ENCODE measurements around the gene EIF4E1B.

EIF4E1B gene

GRCh38 chr5:176648474-176649194 is 18.2 kb downstream of the EIF4E1B start:
- Histone ChIP-seq H3K36me3 (ENCODE audit: control insufficient read depth in 1 of 2, insufficient read depth in 2 of 2, low read length in 2 of 2) (peaks cover 4 to 6% of the 10 kb centered on the region in 2 experiments), H2BK120ac (ENCODE audit: insufficient read depth, low read length, poor library complexity) (no peak overlapping the region), H3K4me3 (ENCODE audit: low read depth, low read length) (no peak overlapping the region), H3K9me3 (ENCODE audit: insufficient read depth, low read depth, low read length) (no peaks in the 10 kb centered on the region), H3K27ac (ENCODE audit: low read depth, low read length) (no peak overlapping the region), H4K91ac (ENCODE audit: low read depth, low read length) (no peak overlapping the region), H3K9ac (ENCODE audit: low read length) (no peak overlapping the region), H3K14ac (ENCODE audit: low read length) (no peak overlapping the region), H4K12ac (ENCODE audit: low read depth, low read length) (no peak overlapping the region), H3K4me2 (ENCODE audit: low read length) (peak overlapping the region; percentile 88), H3K27me3 (ENCODE audit: insufficient read depth, low read length) (no peaks in the 10 kb centered on the region), H3K79me1 (ENCODE audit: low read length) (peaks cover 10% of the 10 kb centered on the region), H3K4ac (ENCODE audit: low read depth, low read length) (no peak overlapping the region), H2AFZ (ENCODE audit: insufficient read depth, low read length, poor library complexity) (no peak overlapping the region), H4K8ac (ENCODE audit: low read depth, low read length) (no peak overlapping the region), H3K79me2 (ENCODE audit: control insufficient read depth, insufficient read depth, low read length, poor library complexity) (peaks cover 6% of the 10 kb centered on the region), H3K4me1 (ENCODE audit: control insufficient read depth in 1 of 2, insufficient read depth in 2 of 2, low read length in 2 of 2) (peaks cover 11 to 12% of the 10 kb centered on the region in 2 experiments), H3K23ac (ENCODE audit: low read length) (no peak overlapping the region), H2AK5ac (ENCODE audit: low read length) (no peak overlapping the region), H3K18ac (ENCODE audit: low read length) (no peak overlapping the region), H2BK5ac (ENCODE audit: low read depth, low read length, poor library complexity) (no peak overlapping the region), H2BK12ac (ENCODE audit: low read length) (no peak overlapping the region)
- DNase-seq = no peak
- WGBS (ENCODE audit: extremely low coverage, insufficient coverage, insufficient read length) = no CpG with 5 or more reads among the region's 15 CpGs

GRCh38 chr5:176650354-176650884 is 19.9 kb downstream of the EIF4E1B start:
- H3K4me3 ChIP-seq (ENCODE audit: low read depth, low read length) = no peak overlapping the region
- no peak overlapping the region for H3K23ac ChIP-seq (ENCODE audit: low read length)
- H2BK12ac ChIP-seq (ENCODE audit: low read length) = no peak overlapping the region
- H3K79me2 ChIP-seq (ENCODE audit: control insufficient read depth, insufficient read depth, low read length, poor library complexity) = peaks cover 6% of the 10 kb centered on the region
- H3K79me1 ChIP-seq (ENCODE audit: low read length) = peaks cover 10% of the 10 kb centered on the region
- H2AK5ac ChIP-seq (ENCODE audit: low read length) = no peak overlapping the region
- no peak overlapping the region for H4K12ac ChIP-seq (ENCODE audit: low read depth, low read length)
- no peak overlapping the region for H2AFZ ChIP-seq (ENCODE audit: insufficient read depth, low read length, poor library complexity)
- DNase-seq = no peak
- no peak overlapping the region for H3K4ac ChIP-seq (ENCODE audit: low read depth, low read length)
- H3K27ac ChIP-seq (ENCODE audit: low read depth, low read length) = no peak overlapping the region
- peaks cover 11 to 12% of the 10 kb centered on the region in 2 experiments for H3K4me1 ChIP-seq (ENCODE audit: control insufficient read depth in 1 of 2, insufficient read depth in 2 of 2, low read length in 2 of 2)
- no peak overlapping the region for H3K14ac ChIP-seq (ENCODE audit: low read length)
- no peak overlapping the region for H3K9ac ChIP-seq (ENCODE audit: low read length)
- H3K27me3 ChIP-seq (ENCODE audit: insufficient read depth, low read length) = no peaks in the 10 kb centered on the region
- no peaks in the 10 kb centered on the region for H3K9me3 ChIP-seq (ENCODE audit: insufficient read depth, low read depth, low read length)
- H3K4me2 ChIP-seq (ENCODE audit: low read length) = no peak overlapping the region
- H2BK5ac ChIP-seq (ENCODE audit: low read depth, low read length, poor library complexity) = no peak overlapping the region
- WGBS (ENCODE audit: extremely low coverage, insufficient coverage, insufficient read length) = no CpG with 5 or more reads among the region's 8 CpGs
- H3K18ac ChIP-seq (ENCODE audit: low read length) = no peak overlapping the region
- H4K91ac ChIP-seq (ENCODE audit: low read depth, low read length) = no peak overlapping the region
- H3K36me3 ChIP-seq (ENCODE audit: control insufficient read depth in 1 of 2, insufficient read depth in 2 of 2, low read length in 2 of 2) = peaks cover 5 to 13% of the 10 kb centered on the region in 2 experiments
- H2BK120ac ChIP-seq (ENCODE audit: insufficient read depth, low read length, poor library complexity) = no peak overlapping the region
- H4K8ac ChIP-seq (ENCODE audit: low read depth, low read length) = no peak overlapping the region

- H3K36me3 ChIP-seq (ENCODE audit: control insufficient read depth in 1 of 2, insufficient read depth in 2 of 2, low read length in 2 of 2) = peaks cover 5 to 13% of the 10 kb centered on the region in 2 experiments
- no CpG with 5 or more reads among the region's 17 CpGs for WGBS (ENCODE audit: extremely low coverage, insufficient coverage, insufficient read length)
- DNase-seq = no peak
Observed at GRCh38 chr5:176651472-176651980, 21.1 kb downstream of the EIF4E1B start.

GRCh38 chr5:176652136-176652535 is 21.7 kb downstream of the EIF4E1B start:
- Histone ChIP-seq H4K91ac (ENCODE audit: low read depth, low read length) (no peak overlapping the region), H3K79me2 (ENCODE audit: control insufficient read depth, insufficient read depth, low read length, poor library complexity) (peaks cover 6% of the 10 kb centered on the region), H3K9ac (ENCODE audit: low read length) (no peak overlapping the region), H2BK120ac (ENCODE audit: insufficient read depth, low read length, poor library complexity) (no peak overlapping the region), H3K36me3 (ENCODE audit: control insufficient read depth in 1 of 2, insufficient read depth in 2 of 2, low read length in 2 of 2) (peaks cover 5 to 18% of the 10 kb centered on the region in 2 experiments), H3K4me2 (ENCODE audit: low read length) (no peak overlapping the region), H3K79me1 (ENCODE audit: low read length) (peaks cover 6% of the 10 kb centered on the region), H3K27ac (ENCODE audit: low read depth, low read length) (no peak overlapping the region), H2AK5ac (ENCODE audit: low read length) (no peak overlapping the region), H3K23ac (ENCODE audit: low read length) (no peak overlapping the region), H3K14ac (ENCODE audit: low read length) (no peak overlapping the region), H4K12ac (ENCODE audit: low read depth, low read length) (no peak overlapping the region), H3K18ac (ENCODE audit: low read length) (no peak overlapping the region), H3K27me3 (ENCODE audit: insufficient read depth, low read length) (no peaks in the 10 kb centered on the region), H3K4me1 (ENCODE audit: control insufficient read depth in 1 of 2, insufficient read depth in 2 of 2, low read length in 2 of 2) (peaks cover 7 to 8% of the 10 kb centered on the region in 2 experiments), H3K4me3 (ENCODE audit: low read depth, low read length) (no peak overlapping the region), H2BK12ac (ENCODE audit: low read length) (no peak overlapping the region), H3K9me3 (ENCODE audit: insufficient read depth, low read depth, low read length) (no peaks in the 10 kb centered on the region), H2BK5ac (ENCODE audit: low read depth, low read length, poor library complexity) (no peak overlapping the region), H2AFZ (ENCODE audit: insufficient read depth, low read length, poor library complexity) (no peak overlapping the region), H3K4ac (ENCODE audit: low read depth, low read length) (no peak overlapping the region), H4K8ac (ENCODE audit: low read depth, low read length) (no peak overlapping the region)
- DNase-seq = no peak
- WGBS (ENCODE audit: extremely low coverage, insufficient coverage, insufficient read length) = no CpG with 5 or more reads among the region's 8 CpGs

More at GRCh38 chr5:176651472-176651980, 21.1 kb downstream of the EIF4E1B start:
- Histone ChIP-seq H3K9ac (ENCODE audit: low read length) (no peak overlapping the region), H4K12ac (ENCODE audit: low read depth, low read length) (no peak overlapping the region), H3K27me3 (ENCODE audit: insufficient read depth, low read length) (no peaks in the 10 kb centered on the region), H2BK120ac (ENCODE audit: insufficient read depth, low read length, poor library complexity) (no peak overlapping the region), H4K91ac (ENCODE audit: low read depth, low read length) (no peak overlapping the region), H2AK5ac (ENCODE audit: low read length) (no peak overlapping the region), H3K4me3 (ENCODE audit: low read depth, low read length) (no peak overlapping the region), H3K4me1 (ENCODE audit: control insufficient read depth in 1 of 2, insufficient read depth in 2 of 2, low read length in 2 of 2) (peaks cover 11 to 12% of the 10 kb centered on the region in 2 experiments), H3K23ac (ENCODE audit: low read length) (no peak overlapping the region), H3K27ac (ENCODE audit: low read depth, low read length) (no peak overlapping the region), H3K14ac (ENCODE audit: low read length) (no peak overlapping the region), H3K18ac (ENCODE audit: low read length) (no peak overlapping the region), H3K9me3 (ENCODE audit: insufficient read depth, low read depth, low read length) (no peaks in the 10 kb centered on the region), H3K79me1 (ENCODE audit: low read length) (peaks cover 10% of the 10 kb centered on the region), H2BK5ac (ENCODE audit: low read depth, low read length, poor library complexity) (no peak overlapping the region), H3K79me2 (ENCODE audit: control insufficient read depth, insufficient read depth, low read length, poor library complexity) (peaks cover 6% of the 10 kb centered on the region), H3K4ac (ENCODE audit: low read depth, low read length) (no peak overlapping the region), H3K4me2 (ENCODE audit: low read length) (no peak overlapping the region), H2BK12ac (ENCODE audit: low read length) (no peak overlapping the region), H4K8ac (ENCODE audit: low read depth, low read length) (no peak overlapping the region), H2AFZ (ENCODE audit: insufficient read depth, low read length, poor library complexity) (no peak overlapping the region)

Measured in trophoblast cell (in vitro differentiated cells and primary cell).